HG02852 (cell line): ENCODE data around the gene SERPINB4.
A peak's percentile ranks its signal among the peaks of the same experiment; 100 is the strongest.

Experiments used
- ATAC-seq: cut with Tn5 transposase; IDR thresholded peaks from one replicate; pipeline ENCODE4 v1.9.1; 2021; ENCODE audit warnings: mild to moderate bottlenecking, moderate library complexity; ENCODE audit not compliant: unreplicated experiment

SERPINB4 gene

DNA sequence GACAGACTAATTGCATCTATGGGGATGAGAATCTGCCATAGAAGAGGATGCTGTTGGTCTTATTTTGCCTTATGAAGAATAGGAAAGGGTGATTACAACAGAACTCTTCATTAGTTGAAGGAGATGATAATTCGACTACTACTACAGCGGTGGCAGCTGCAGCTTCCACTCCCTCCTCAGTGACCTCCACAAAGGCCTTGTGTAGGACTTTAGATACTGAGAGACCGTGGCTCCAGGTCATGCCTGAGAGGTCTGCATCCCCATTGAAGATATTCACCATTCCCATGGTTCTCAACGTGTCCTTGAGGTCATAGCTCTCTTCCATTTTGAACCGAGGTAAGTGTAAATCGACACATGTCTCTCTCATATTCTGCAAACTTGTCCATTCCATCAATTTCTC is 6.4 kb downstream of the SERPINB4 start:
- no peak for ATAC-seq

DNA sequence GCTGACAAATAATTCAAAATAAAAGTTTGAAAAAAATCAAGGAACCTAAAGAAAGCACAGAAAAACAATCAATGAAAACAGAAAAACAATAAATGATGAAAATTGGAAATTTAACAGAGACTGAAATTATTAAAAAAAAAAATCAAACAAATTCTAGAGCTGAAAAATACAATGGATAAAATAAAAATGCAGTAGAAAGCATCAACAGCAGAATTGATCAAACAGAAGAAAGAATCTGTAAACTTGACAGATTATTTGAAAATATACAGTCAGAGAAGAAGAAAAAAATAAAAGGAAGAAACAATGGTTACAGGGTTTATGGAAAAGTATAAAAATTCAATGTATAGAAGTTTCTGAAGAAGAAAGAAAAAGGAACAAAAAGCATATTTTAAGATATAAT is 16.2 kb downstream of the SERPINB4 start:
- ATAC-seq: no peak

DNA sequence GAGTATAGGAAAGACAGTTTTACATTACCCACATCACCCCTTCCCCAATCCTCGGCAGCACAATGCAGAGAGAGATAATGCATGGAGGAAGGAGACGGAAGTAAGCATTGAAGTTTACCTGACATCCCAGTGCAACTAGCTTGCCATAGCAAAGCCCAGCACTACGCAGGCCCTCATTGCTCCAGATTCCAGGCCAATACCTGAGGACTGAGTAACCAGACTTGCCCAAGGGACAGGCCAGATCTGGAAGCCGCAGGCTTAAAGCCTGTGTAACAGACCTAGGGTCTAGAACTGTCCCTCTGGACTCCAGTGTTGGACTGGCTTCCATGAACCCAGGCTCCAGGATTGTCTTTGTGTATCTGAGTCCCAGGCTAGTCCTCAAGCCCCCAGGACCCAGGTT is 17.6 kb downstream of the SERPINB4 start:
- ATAC-seq: no peak

DNA sequence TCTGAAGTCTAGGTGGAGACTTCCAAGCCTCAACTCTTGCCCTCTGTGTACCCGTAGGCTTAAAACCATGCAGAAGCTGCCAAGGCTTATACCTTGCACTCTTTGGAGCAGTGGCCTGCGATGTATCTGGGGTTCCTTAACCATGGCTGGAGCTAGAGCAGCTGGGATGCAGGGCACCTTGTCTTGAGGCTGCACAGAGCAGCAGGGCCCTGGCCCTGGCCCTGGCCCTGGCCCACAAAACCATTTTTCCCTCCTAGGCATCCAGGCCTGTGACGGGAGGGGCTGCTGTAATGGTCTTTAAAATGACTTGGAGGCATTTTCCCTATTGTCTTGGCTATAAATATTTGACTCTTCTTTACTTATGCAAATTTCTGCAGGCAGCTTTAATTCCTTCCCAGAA is 19.2 kb downstream of the SERPINB4 start:
- ATAC-seq: no peak

DNA sequence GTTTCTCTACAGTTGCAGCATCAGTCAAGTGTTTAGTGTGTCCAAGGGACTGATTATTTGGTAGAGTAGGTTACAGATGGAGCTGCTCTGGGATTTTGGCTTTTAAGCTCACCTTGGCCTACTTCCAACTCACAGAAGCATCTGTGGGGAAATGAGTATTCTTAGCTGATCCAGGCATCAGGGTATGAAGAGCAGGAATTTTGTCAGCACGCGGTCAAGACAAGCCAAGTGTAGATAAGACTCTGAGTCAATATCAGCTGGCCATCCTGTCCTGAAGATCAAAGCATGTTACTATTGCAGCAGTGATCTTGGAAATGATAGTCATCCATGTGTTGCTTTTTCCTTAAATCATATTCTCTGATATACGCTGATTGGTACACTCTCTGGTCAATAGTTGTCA is 24.4 kb downstream of the SERPINB4 start:
- no peak for ATAC-seq

DNA sequence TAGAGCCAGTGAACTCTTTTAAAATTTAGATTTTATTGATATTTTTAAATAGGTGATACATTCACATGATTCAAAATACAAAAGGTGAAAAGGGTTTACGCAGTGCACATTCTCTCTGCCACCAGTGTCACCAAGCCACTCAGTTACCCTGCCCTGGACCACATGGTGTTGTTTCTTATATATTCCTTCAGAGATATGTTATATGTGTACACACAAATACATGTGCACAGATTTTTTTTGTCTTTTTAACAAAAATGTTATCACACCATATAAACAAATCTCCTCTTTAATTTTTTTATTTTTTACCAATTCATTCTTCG is 26.2 kb downstream of the SERPINB4 start:
- peak; percentile 8 for ATAC-seq

DNA sequence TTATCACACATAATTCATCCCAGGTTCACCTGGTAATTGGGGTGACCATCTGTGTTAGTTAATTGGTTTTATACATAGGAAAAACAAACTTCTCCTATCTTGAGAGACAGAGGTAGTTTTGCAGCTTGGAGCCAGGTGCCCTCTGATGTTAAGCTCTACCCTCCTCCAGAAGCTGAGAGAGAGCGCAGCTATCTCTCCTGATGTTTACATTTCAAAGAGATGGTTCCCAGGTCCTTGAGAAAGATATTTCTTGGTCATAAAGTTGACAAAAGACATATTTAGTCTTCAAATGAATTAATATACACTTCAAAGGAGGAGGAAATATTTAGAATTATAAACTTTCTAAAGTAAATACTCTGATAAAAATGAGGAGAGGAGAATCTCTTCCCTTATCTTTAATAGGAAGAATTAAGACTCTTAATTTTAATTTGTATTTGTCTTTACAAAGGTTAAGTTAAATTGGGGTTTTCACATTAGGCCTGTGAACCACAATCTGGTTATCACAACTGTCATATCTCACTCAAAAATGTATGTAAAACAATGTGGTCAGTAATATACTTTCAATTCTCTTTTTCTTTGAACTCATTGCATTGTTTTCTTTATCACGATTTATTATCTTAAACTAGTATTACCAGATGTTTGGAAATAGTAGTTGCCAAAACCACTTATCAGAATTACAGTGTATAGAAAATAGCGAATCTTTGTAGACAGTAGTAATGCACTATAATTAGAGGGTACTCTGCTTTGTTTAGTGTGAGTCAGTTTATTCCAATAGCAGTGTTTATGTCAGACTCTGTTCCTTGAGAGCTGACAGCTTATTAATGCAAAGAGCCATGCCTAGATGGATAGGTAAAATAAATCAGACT is 26.8 kb downstream of the SERPINB4 start:
- ATAC-seq: peak; percentile 84

DNA sequence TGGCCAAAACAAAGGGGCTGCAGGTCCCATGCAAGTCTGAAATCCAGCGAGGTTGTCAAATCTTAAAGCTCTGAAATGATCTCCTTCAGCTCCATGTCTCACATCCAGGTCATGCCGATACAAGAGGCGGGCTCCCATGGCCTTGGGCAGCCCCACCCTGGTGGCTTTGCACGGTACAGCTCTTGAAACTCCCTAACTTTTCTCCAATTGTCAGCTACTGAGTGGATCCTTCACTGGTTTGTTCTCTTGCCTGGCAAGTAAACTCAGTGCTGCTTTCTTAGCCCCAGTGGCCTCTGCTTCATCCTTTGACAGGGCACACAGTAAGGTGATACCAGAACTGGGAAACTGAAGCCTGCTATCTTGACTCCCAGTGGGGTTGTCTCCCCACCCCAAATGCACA is 30.6 kb downstream of the SERPINB4 start:
- no peak for ATAC-seq

DNA sequence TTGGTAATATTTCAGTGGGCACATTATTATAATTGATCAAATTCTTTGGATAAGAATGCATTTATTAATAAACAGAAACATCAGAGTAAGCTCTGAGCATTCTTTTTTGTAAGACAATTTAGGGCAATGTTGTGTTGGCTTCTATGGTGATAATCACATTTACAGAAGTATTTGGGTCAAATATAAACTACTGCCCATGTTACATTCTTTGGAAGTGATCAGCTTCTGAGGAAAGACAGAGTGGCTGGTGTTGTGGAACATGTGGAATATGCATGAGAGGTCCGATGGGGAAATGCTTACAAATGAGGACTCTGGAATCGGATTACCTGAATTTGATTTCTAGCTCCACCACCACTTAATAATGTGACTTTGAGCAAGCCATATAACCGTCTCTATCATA is 37.5 kb downstream of the SERPINB4 start:
- no peak for ATAC-seq

DNA sequence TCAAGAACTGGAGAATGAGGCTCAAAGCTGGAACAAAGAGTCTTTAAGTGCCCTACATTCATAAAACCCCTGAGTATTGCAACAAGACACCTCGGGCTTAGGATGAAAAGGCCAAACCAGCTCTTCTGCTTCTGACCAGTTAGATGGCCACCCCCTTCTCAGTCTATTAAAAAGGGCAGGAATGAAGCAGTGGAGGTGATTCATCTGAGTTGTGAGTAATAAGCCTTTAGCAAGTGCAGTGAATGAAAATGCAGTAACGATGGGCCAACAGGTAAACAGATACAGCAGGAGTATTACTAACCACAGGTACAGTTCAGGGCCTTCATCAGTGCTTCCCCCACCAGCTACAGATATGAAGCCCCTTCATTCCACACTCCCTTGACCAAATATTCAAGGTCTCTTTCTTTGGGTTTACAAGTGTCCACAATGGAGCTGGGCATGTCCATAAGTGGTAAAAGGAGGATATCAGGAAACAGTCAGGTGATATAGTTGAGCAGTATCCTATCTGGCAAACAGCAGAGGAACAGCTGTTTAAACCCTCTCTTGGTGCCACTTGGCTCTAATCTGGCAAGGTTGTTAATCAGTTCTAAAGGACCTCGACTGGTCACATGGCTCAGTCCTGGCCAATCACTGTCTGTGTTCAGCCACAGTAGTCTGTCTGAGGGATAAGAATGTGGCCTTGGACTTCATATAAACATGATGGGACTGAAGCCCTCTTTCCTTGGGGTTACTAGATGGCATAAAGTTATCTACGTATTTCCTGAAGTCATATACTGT is 39.1 kb downstream of the SERPINB4 start:
- ATAC-seq: no peak

DNA sequence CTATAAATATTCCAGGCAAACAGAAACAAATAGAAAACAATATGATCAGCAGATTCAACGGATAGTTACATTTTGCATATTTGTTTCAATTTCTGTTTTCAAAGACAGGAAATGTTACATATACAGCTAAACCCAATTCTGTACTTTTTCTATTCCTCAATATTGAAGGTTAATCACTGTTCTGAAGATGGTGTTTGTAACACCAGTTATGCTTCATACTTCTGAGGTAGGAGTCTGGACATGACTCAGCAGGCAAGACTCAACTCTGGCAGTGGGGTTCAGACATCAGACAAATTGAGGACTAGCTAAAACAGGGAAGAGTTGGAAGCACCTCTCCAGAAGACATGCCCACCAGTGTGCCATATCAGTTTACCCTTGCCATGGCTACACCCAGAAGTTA is 40.3 kb downstream of the SERPINB4 start:
- ATAC-seq: peak; percentile 98

DNA sequence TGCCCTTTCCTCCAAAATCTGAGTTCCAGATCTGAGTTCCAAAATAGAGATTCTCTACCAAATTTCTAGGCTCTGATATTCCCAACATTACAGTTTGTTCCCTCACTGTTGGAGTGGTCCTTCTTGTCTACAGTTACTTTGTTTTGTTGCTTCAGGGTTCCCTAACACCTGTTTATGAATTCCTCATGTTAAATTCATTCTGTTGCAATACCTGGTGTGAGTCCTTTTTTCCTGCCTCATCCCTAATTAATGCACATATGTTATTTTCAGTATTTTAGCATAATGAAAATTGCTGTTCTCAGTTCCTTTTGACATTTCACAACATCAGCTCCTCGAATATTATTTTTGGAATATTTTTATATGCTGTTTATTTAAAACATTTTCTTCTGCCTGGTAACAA is 40.7 kb downstream of the SERPINB4 start:
- no peak for ATAC-seq

DNA sequence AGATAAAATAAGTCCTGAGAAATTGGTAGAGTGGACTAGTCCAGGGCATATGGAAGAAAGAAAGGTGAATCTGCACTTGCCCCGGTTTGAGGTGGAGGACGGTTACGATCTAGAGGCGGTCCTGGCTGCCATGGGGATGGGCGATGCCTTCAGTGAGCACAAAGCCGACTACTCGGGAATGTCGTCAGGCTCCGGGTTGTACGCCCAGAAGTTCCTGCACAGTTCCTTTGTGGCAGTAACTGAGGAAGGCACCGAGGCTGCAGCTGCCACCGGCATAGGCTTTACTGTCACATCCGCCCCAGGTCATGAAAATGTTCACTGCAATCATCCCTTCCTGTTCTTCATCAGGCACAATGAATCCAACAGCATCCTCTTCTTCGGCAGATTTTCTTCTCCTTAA is 47.1 kb downstream of the SERPINB4 start:
- ATAC-seq: no peak

DNA sequence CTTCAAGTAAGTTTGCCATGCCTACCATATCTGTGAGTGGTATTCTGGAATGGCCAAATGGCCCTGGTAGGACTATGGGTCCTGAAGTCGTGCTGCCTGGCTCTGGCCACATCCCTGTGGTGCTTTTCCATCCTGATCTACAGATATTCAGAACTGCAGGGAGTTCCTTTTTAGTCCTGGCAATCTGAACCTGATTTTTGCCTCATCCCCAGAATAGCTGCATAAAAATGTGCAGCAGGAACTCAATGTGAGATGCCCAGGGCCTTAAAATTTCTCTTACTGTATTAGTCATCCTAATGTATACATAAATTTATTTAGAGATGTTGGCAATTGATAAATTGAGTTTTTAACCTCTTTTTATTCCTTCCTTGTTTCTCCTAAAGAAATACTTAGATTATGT is 51.6 kb downstream of the SERPINB4 start:
- no peak for ATAC-seq

DNA sequence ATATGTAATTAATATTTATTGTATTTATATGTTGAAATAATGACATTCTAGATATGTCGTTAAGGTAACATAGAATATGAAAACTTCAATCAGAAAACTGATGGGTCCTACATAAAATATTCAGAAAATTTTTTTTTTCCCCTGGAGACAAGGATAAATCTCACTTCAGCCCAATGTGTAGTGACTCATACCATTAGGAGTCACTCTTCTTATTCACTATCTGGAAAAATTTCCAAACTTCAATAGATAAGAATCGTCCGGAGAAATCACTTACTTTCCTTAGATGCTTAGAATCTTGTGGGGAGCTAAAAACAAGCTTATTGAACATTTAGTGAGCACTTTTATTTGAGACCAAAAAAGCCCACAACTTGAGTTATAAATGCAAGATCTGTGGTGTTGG is 52.3 kb downstream of the SERPINB4 start:
- no peak for ATAC-seq

DNA sequence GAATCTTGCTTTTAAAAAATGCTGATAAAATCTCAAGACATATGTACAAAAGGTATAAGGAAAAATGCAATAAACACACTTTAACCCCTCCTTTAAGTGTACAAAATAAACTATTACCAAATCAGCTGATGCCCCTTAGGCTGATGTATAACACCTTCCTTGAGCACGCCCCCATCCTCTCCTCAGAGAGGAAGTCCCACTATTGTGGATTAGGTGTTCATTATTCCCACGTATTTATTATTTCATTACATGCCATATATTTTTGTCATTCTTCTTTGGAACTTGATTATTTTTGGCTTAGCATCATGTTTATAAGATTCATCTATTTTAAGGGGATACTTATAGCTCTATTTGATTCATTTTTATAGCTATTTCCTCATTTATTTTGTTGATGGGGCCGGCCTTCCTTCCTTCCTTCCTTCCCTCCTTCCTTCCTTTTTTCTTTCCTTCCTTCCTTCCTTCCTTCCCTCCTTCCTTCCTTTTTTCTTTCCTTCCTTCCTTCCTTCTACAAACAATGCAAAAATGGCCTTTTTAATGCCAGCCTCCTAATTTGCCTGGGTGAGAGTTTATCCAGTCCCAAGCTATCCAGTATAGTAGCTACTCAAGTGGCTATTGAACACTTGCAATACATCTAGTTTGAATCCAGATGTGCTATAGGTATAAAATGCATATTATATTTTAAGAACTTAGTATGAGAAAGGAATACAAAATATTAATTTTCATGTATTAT is 52.9 kb downstream of the SERPINB4 start:
- no peak for ATAC-seq

DNA sequence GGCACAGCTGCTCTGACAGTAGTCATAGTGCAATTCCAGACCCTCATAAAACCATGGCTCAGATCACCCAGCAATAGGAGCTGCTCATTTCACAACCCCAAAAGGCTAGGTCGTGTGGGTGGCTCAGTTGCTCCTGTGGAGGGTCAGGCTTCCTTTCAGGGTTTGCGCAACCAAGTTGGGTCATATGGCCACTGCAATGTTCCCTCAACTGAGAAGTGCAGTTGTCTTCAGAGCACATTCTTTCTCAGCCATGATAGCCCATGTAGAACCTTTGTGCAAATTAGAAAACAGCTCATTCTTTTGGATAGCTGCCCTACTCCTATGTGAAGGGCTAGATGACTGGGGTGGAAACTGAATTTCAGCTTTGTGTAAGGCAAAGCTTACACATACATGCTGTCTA is 53.7 kb downstream of the SERPINB4 start:
- ATAC-seq: no peak

DNA sequence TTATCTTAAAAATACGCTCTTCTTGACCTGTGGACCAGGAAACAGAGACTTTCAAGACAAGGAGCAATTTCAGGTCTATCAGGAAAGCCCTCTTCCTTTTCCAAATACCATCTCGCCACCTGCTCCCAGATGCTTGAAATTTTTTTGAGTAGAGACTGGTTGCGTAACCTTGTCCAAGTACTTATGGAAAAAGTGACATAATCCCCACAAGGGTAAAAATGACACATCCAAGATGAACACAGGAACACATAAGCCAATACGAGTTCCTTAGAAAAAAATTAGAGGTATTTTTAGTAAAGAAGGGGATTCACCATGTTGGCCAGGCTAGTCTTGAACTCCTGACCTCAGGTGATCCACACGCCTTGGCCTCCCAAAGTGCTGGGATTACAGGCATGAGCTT is 55.1 kb downstream of the SERPINB4 start:
- no peak for ATAC-seq
